Naive thymus-derived CD4-positive, alpha-beta T cell (primary cell): ENCODE measurements around the gene ST6GALNAC1. TPM values are rescaled to one million over a fixed set of nuclear protein-coding genes. Genes with fewer than 3 reads are reported as not detected.

ENCODE experiments used
- ATAC-seq: fragments of 150-1000 bp; cut with Tn5 transposase; 2 replicates; pipeline ENCODE4 v1.10.0; 2021; ENCODE audit warnings: mild to moderate bottlenecking, moderate library complexity
- CTCF ChIA-PET: fragments of 350-600 bp; sonication (Branson Sonifier 250); formaldehyde crosslinking; loops from one replicate; lab custom pipeline; 2021; ENCODE audit warnings: antibody characterized with exemption; lab: Charles Lee
- POLR2A ChIA-PET: fragments of 350-600 bp; sonication (Branson Sonifier 250); formaldehyde crosslinking; loops from one replicate; lab custom pipeline; 2021; ENCODE audit warnings: antibody characterized with exemption, inconsistent platforms; lab: Charles Lee
- DNase-seq, 9 donors: peaks; one replicate each; pipeline versions ENCODE4 v3.0.0 to v3.0.0-alpha.2; 2020 to 2022; ENCODE audit warnings: mixed read lengths in 1 of 9
- H3K27ac ChIP-seq: one replicate; pipeline ENCODE4 v1.7.0; 2013; ENCODE audit warnings: mild to moderate bottlenecking, low read depth, low read length, moderate library complexity
- H3K27me3 ChIP-seq, 2 donors: one replicate each; pipeline ENCODE4 v1.7.0; 2013; ENCODE audit warnings: low read length in 2 of 2, mild to moderate bottlenecking in 2 of 2, moderate library complexity in 2 of 2; ENCODE audit not compliant: control insufficient read depth in 2 of 2, insufficient read depth in 2 of 2
- H3K36me3 ChIP-seq, 3 experiments: 1 replicate in 2 of 3; 2 replicates in 1 of 3; pipeline ENCODE4 v1.7.0; 2013; ENCODE audit warnings: low read length in 3 of 3, mild to moderate bottlenecking in 3 of 3, moderate library complexity in 1 of 3; ENCODE audit not compliant: insufficient read depth in 3 of 3, control insufficient read depth in 2 of 3
- H3K4me1 ChIP-seq, 2 donors: one replicate each; pipeline ENCODE4 v1.7.0; 2013; ENCODE audit warnings: low read length in 2 of 2, mild to moderate bottlenecking in 2 of 2, moderate library complexity in 1 of 2; ENCODE audit not compliant: control insufficient read depth in 2 of 2, insufficient read depth in 2 of 2
- H3K4me3 ChIP-seq: 2 replicates; pipeline ENCODE4 v1.7.0; 2013; ENCODE audit warnings: mild to moderate bottlenecking, low read length
- H3K9me3 ChIP-seq, 3 experiments: 1 replicate in 2 of 3; 2 replicates in 1 of 3; pipeline ENCODE4 v1.7.0; 2013; ENCODE audit warnings: low read length in 3 of 3; ENCODE audit not compliant: control insufficient read depth in 2 of 3
- H3K27ac Mint-ChIP-seq, 9 donors: one replicate each; pipeline ENCODE4 v1.8.0; 2020 to 2022; ENCODE audit warnings: mixed read lengths in 9 of 9, mild to moderate bottlenecking in 8 of 9, moderate library complexity in 5 of 9, inconsistent platforms in 2 of 9
- H3K27me3 Mint-ChIP-seq, 5 donors: one replicate each; pipeline ENCODE4 v1.8.0; 2021 to 2022; ENCODE audit warnings: mixed read lengths in 5 of 5, mild to moderate bottlenecking in 1 of 5
- H3K36me3 Mint-ChIP-seq, 5 donors: one replicate each; pipeline ENCODE4 v1.8.0; 2020 to 2022; ENCODE audit warnings: mixed read lengths in 5 of 5, mild to moderate bottlenecking in 3 of 5, inconsistent platforms in 1 of 5
- H3K4me1 Mint-ChIP-seq, 7 donors: one replicate each; pipeline ENCODE4 v1.8.0; 2020 to 2022; ENCODE audit warnings: mixed read lengths in 7 of 7, mild to moderate bottlenecking in 3 of 7, inconsistent platforms in 1 of 7
- H3K4me3 Mint-ChIP-seq, 10 donors: one replicate each; pipeline ENCODE4 v1.8.0; 2020 to 2022; ENCODE audit warnings: mild to moderate bottlenecking in 10 of 10, mixed read lengths in 10 of 10, moderate library complexity in 6 of 10, inconsistent platforms in 2 of 10
- H3K9me3 Mint-ChIP-seq, 11 donors: one replicate each; pipeline ENCODE4 v1.8.0; 2020 to 2022; ENCODE audit warnings: mixed read lengths in 11 of 11, mild to moderate bottlenecking in 4 of 11, inconsistent platforms in 1 of 11, moderate library complexity in 1 of 11
- intact Hi-C, 2 donors: fragments of 100-400 bp; cut with micrococcal nuclease; formaldehyde crosslinking; loops; one replicate each; pipeline ENCODE4 v1.15.1; 2023
- polyA plus RNA-seq, 2 donors: library from polyadenylated mRNA; unstranded; fragments of 300-500 nt; fragmentation: Illumina TruSeq; gene quantifications; one replicate each; pipeline ENCODE4 v1.2.3, GENCODE V29; 2021
- total RNA-seq, 6 experiments: library from RNA in 5 of 6; stranded (reverse) in 5 of 6; gene quantifications; 1 replicate in 5 of 6; 2 replicates in 1 of 6; pipeline ENCODE4 v1.2.3 and lab custom pipeline; 2021 to 2026

Gene ST6GALNAC1
- total and polyA plus RNA-seq, 7 experiments from 2014 or later = 1.4 to 20.7 (median 2.6) TPM

DNA sequence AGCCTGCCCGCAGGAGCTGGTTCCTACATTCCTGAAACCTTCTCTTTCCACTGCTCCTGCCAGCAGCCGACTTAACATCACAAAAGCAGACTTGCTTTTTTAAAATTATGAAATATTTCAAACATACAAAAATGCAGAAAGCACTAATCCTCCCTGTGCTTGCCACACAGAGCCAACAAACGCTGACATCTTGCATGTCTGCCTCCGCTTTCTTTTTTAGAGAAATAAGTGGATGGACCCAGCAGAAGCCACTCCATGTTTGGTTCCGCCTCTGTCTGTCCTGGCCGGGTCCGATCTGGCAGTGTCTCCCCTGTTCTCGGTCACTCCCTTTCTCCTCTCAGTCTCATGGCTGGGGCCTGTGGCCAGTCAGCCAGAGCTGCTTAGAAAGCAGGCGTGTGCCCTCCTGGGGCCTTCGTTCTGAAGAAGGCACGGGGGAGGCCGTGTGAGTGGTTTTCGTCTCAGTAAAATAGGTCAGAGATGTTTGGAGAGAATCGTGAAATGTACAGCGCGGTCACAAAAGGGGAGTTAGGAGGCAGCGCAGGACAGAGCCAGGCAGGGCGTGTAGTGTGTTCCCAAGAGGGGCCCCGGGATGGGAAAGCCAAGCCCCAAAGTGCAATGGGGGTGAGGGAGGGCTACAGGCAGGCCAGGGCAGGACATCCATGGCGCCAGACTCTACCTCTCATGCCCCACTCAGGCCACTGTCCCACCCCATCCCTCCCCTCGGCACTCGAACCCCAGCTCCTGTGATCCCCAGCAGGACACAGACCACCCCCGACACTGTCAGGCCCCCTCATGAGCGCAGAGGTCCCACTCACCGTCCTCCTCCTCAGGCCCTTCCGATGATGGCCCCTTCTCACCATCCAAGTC, 44.0 kb upstream of the ST6GALNAC1 start:
- no peak overlapping the region for H3K4me3 Mint-ChIP-seq
- POLR2A ChIA-PET = no interaction called here
- no peaks in the 10 kb centered on the region for H3K9me3 ChIP-seq
- no peaks in the 10 kb centered on the region for H3K4me1 Mint-ChIP-seq
- ATAC-seq = no peak
- CTCF ChIA-PET = no interaction called here
- no peaks in the 10 kb centered on the region for H3K27me3 ChIP-seq
- H3K4me1 ChIP-seq = no peaks in the 10 kb centered on the region
- DNase-seq = no peak
- H3K27ac ChIP-seq = no peak overlapping the region
- H3K27me3 Mint-ChIP-seq = peaks cover 0 to 4% (median 0%) of the 10 kb centered on the region in 5 donors
- intact Hi-C loops = no loop called here
- H3K4me3 ChIP-seq = no peak overlapping the region
- H3K9me3 Mint-ChIP-seq = no peaks in the 10 kb centered on the region
- no peaks in the 10 kb centered on the region for H3K36me3 ChIP-seq
- H3K36me3 Mint-ChIP-seq = no peaks in the 10 kb centered on the region
- no peak overlapping the region for H3K27ac Mint-ChIP-seq

DNA sequence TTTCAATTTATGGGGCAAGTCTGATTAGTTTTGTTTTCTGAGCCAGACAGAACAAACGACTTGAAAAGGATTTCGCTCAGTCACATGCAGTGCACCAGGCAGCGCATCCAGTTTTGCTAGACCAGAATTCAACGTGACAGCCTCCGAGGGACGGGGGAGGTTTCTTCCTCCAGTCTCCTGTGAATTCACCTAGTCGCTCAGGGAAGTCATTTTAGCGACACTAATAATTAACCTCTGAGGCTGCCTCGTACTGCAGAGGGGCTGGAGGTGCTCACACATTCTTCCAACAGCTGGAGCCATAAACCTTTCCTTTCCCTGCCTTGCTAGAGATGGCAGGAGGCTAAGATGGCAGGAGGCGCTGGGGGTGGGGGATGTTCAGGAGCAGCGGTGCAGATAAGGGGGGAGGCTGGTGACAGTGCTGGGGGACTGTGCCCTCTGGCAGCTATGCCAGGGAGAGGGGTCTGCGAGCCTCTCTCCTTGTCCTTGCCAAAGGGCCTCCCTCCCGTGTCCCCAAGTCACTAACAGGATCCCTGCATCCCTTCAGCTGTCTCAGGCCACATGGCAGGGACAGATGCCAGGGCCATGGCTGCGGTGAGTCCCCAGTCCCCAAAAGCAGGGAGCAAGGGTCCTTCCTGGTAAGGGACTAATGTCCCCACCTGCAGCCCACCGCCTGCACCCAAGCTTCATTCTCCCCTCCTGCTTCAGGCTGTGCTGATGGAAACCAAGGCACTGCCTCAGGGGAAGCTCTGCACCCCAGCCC, 43.2 kb upstream of the ST6GALNAC1 start:
- ChIA-PET POLR2A (no interaction called here), CTCF (no interaction called here)
- DNase-seq (no peak), ATAC-seq (no peak)
- H3K27ac ChIP-seq = no peak overlapping the region
- Mint-ChIP-seq H3K27me3 (peaks cover 0 to 4% (median 0%) of the 10 kb centered on the region in 5 donors), H3K27ac (no peak overlapping the region), H3K4me3 (no peak overlapping the region), H3K4me1 (peaks cover 0 to 5% (median 0%) of the 10 kb centered on the region in 7 donors), H3K36me3 (no peaks in the 10 kb centered on the region), H3K9me3 (no peaks in the 10 kb centered on the region)
- H3K4me3 ChIP-seq = no peak overlapping the region
- no peaks in the 10 kb centered on the region for H3K27me3 ChIP-seq
- H3K9me3 ChIP-seq = no peaks in the 10 kb centered on the region
- intact Hi-C loops = no loop called here
- peaks cover 0 to 2% of the 10 kb centered on the region in 2 donors for H3K4me1 ChIP-seq
- no peaks in the 10 kb centered on the region for H3K36me3 ChIP-seq

DNA sequence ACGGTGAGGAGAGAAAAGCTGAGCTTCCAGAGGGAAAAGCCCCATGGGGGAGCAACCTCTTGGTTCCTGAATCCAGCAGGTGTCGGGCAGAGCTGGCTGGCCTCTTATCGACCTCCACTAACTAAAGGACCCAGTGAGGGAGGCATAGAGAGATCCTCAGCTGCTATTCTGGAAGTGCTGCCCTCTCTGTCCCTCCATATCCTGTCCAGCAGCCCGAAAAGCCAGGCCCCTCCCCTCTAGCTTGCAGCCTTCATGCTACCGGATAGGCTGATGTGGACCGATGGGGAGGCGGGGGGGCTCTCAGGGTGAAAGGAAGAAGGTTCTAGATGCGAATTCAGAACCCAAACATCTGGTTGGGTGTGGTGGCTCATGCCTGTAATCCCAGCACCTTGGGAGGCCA, 42.3 kb upstream of the ST6GALNAC1 start:
- no peaks in the 10 kb centered on the region for H3K36me3 ChIP-seq
- Mint-ChIP-seq H3K9me3 (no peaks in the 10 kb centered on the region), H3K27ac (no peak overlapping the region), H3K4me1 (peaks cover 0 to 12% (median 5%) of the 10 kb centered on the region in 7 donors), H3K36me3 (no peaks in the 10 kb centered on the region), H3K4me3 (no peak overlapping the region), H3K27me3 (peaks cover 0 to 7% (median 0%) of the 10 kb centered on the region in 5 donors)
- ChIA-PET POLR2A (no interaction called here), CTCF (interaction anchor here (0.5 kb wide), 1 partner anchor 410 kb away, joined by 3 read pairs; no protein-coding TSS in a partner anchor)
- H3K9me3 ChIP-seq = no peaks in the 10 kb centered on the region
- H3K4me1 ChIP-seq = peaks cover 0 to 6% of the 10 kb centered on the region in 2 donors
- intact Hi-C loops = no loop called here
- no peak for DNase-seq
- no peak overlapping the region for H3K4me3 ChIP-seq
- no peak overlapping the region for H3K27ac ChIP-seq
- no peaks in the 10 kb centered on the region for H3K27me3 ChIP-seq
- ATAC-seq = no peak

DNA sequence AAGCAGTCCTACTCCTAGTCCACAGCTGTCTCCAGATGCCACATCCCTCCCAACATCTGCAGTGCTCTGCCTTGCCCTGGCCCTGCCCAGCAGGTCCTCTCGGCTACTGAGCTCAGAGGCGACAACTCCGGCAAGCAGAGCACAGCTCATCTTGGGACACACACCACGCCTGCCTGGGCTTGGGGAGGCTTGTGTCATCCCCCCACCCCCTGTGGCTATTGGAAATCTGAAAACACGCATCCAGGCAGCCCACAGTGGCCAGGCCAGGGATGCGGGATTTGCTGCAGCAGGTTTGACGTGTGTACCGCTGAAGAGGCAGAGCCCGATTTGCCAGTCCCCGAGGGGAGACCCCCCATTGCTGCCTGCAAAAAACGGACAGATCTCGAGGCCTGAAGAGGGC, 41.8 kb upstream of the ST6GALNAC1 start:
- CTCF ChIA-PET = interaction anchor here (0.5 to 1.1 kb wide), 2 partner anchors 162 to 410 kb away, joined by 3 read pairs; no protein-coding TSS in a partner anchor
- Histone ChIP-seq H3K4me3 (no peak overlapping the region), H3K4me1 (peaks cover 0 to 6% of the 10 kb centered on the region in 2 donors), H3K9me3 (no peaks in the 10 kb centered on the region), H3K27ac (no peak overlapping the region), H3K36me3 (no peaks in the 10 kb centered on the region), H3K27me3 (no peaks in the 10 kb centered on the region)
- POLR2A ChIA-PET = interaction anchor here (0.6 kb wide), 1 partner anchor 133 kb away, joined by 5 read pairs; no protein-coding TSS in a partner anchor
- Mint-ChIP-seq H3K4me3 (no peak overlapping the region), H3K27ac (no peak overlapping the region), H3K27me3 (peaks cover 0 to 7% (median 0%) of the 10 kb centered on the region in 5 donors), H3K4me1 (peaks cover 0 to 12% (median 5%) of the 10 kb centered on the region in 7 donors), H3K9me3 (no peaks in the 10 kb centered on the region), H3K36me3 (no peaks in the 10 kb centered on the region)
- DNase-seq = no peak
- ATAC-seq = no peak
- intact Hi-C loops = no loop called here

DNA sequence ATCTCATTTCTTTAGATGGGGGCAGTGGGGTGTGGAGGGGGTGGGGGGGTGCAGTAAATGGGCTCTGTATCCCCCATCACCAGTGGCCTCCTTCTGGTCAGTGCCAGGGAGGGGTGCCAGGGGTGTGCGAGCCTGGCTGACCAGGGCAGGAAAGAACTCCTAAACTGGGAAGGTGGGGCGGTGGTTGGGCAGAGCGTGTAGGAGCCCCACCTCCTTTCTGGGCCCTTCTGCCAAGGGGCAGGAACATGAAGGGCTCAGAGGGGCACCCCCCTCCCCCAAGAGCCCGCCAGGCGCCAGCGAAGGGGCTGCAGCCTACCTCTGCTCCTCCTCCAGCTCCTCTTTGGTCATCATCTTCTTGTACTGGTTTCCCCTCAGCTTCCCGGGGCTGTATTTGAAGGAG, 41.2 kb upstream of the ST6GALNAC1 start:
- POLR2A ChIA-PET = interaction anchor here (0.6 kb wide), 1 partner anchor 133 kb away, joined by 5 read pairs; no protein-coding TSS in a partner anchor
- Mint-ChIP-seq H3K27ac (no peak overlapping the region), H3K4me1 (peaks cover 0 to 12% (median 5%) of the 10 kb centered on the region in 7 donors), H3K4me3 (no peak overlapping the region), H3K36me3 (no peaks in the 10 kb centered on the region), H3K27me3 (peaks cover 0 to 7% (median 0%) of the 10 kb centered on the region in 5 donors), H3K9me3 (no peaks in the 10 kb centered on the region)
- DNase-seq = no peak
- no peak overlapping the region for H3K4me3 ChIP-seq
- intact Hi-C loops = no loop called here
- no peaks in the 10 kb centered on the region for H3K27me3 ChIP-seq
- H3K9me3 ChIP-seq = no peaks in the 10 kb centered on the region
- no peak overlapping the region for H3K27ac ChIP-seq
- H3K36me3 ChIP-seq = no peaks in the 10 kb centered on the region
- ATAC-seq = no peak
- peaks cover 0 to 6% of the 10 kb centered on the region in 2 donors for H3K4me1 ChIP-seq
- CTCF ChIA-PET = interaction anchor here (0.6 to 1.1 kb wide), 2 partner anchors 162 to 880 kb away, joined by 3 to 4 read pairs; no protein-coding TSS in a partner anchor

DNA sequence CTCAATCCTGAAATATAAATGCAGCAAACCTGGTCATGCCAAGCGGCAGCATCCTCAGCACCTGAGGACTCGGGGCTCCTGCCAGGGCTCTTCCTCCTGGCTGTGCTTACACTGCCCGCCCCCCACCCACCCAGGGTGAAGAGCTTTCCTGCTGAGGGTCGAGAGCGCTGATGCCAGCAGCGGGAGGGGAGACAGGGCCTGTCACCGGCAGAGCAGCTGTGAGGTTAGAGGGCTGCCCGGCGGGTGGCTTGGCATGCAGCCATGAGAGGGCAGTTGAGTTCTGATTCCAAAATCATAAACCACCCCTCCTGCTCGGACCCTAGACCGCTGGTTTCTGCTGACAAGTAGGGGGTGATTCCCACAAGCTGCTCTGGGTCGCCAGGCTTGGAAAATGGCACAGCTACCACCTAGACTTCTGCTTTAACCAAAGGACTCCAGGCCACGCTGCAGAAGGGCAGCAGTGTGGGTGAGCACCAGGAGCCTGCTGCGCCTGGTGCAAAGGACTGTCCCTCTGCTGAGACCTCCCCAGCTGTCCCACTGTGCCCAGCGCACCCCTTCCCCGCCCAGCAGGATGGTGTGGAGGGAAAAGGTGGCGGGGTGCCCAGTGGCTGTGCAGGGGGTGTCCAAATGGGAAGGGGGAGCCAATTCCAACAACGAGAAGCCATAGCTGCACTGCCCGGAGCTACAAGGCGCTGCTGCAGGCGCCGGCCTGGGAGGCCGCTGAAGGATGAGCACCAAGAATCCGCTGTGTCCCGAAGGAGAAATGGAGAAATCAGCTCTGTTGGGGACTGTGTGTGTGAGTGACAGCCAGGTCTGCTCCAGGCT, 40.6 kb upstream of the ST6GALNAC1 start:
- H3K4me3 Mint-ChIP-seq = no peak overlapping the region
- Histone ChIP-seq H3K4me1 (peaks cover 0 to 10% of the 10 kb centered on the region in 2 donors), H3K9me3 (no peaks in the 10 kb centered on the region), H3K27me3 (no peaks in the 10 kb centered on the region), H3K36me3 (no peaks in the 10 kb centered on the region), H3K27ac (no peak overlapping the region), H3K4me3 (no peak overlapping the region)
- no peak for DNase-seq
- ATAC-seq = no peak
- CTCF ChIA-PET = interaction anchor here (0.6 to 1.1 kb wide), 2 partner anchors 161 to 879 kb away, joined by 3 to 4 read pairs; no protein-coding TSS in a partner anchor
- intact Hi-C loops = no loop called here
- peaks cover 0 to 12% (median 5%) of the 10 kb centered on the region in 7 donors for H3K4me1 Mint-ChIP-seq
- POLR2A ChIA-PET = no interaction called here
- peaks cover 0 to 10% (median 0%) of the 10 kb centered on the region in 5 donors for H3K27me3 Mint-ChIP-seq
- no peaks in the 10 kb centered on the region for H3K9me3 Mint-ChIP-seq
- no peak overlapping the region for H3K27ac Mint-ChIP-seq
- H3K36me3 Mint-ChIP-seq = no peaks in the 10 kb centered on the region
